ENCODE measurements around the gene NOVA2.

The NOVA2 gene, protein sequence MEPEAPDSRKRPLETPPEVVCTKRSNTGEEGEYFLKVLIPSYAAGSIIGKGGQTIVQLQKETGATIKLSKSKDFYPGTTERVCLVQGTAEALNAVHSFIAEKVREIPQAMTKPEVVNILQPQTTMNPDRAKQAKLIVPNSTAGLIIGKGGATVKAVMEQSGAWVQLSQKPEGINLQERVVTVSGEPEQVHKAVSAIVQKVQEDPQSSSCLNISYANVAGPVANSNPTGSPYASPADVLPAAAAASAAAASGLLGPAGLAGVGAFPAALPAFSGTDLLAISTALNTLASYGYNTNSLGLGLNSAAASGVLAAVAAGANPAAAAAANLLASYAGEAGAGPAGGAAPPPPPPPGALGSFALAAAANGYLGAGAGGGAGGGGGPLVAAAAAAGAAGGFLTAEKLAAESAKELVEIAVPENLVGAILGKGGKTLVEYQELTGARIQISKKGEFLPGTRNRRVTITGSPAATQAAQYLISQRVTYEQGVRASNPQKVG

DNA sequence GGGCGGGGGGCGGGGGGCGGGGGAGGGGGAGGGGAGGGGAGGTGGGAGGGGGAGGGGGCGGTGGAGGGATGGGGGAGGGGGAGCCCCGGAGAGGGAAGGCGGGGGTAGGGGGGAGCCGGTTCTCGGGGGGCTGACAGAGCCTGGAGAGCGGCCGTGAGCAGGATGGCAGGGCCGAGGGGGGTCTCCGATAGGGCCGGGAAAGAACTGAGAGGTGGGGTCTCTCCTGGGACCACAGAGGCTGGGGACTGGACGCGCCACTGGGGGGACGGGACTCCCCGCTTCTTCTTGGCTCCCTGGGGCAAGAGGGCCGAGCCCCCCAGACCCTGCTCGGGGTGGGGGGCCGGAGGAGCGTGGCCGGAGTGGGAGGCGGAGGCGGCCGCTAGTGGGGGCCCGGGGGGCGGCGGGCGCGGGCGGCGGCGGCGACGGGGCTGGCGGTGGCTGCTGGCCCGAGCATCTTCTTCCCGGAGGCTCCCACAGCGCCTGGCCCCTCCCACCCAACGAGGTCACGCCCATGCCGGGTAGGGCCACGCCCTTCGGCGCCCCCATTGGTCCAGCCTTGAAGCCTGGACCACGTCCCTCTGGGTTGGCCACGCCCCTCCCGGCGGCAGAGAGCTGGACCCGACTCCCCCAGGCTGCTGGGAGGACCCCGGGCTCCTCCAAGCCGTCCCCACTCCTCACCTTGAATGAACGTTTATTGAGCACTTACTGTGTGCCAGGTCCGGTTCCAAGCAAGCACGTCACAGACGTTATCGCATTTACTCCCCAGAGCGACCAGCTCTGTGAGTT lies at the start of gene NOVA2:
TSS of gene NOVA2 (minus strand) at position 313 of the 786 bp plus-strand sequence. CDS start 514 bp downstream, outside the sequence.
- no peak for DNase-seq

DNA sequence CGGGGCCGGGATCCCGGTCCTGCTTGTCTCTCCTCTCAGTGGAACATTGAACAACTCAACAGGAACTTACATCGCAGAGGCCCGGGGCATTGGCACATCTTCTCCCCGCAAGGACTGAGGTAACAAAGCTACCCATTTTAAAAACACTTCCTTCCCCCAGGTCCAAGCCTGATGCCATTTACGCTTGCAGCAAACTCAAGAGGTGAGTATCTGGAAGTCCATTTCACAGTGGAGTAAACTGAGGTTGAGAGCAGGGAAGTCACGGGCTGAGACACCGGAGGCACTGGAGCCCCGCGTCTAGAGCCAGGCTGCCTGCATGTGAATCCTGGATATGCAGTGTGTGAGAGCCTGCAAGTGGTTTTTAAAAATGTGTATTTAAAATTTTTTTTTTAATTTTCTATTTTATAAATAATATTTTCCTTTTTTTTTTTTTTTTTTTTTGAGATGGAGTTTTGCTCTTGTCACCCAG lies 49.7 kb upstream of the NOVA2 start:
- no peak for DNase-seq

DNA sequence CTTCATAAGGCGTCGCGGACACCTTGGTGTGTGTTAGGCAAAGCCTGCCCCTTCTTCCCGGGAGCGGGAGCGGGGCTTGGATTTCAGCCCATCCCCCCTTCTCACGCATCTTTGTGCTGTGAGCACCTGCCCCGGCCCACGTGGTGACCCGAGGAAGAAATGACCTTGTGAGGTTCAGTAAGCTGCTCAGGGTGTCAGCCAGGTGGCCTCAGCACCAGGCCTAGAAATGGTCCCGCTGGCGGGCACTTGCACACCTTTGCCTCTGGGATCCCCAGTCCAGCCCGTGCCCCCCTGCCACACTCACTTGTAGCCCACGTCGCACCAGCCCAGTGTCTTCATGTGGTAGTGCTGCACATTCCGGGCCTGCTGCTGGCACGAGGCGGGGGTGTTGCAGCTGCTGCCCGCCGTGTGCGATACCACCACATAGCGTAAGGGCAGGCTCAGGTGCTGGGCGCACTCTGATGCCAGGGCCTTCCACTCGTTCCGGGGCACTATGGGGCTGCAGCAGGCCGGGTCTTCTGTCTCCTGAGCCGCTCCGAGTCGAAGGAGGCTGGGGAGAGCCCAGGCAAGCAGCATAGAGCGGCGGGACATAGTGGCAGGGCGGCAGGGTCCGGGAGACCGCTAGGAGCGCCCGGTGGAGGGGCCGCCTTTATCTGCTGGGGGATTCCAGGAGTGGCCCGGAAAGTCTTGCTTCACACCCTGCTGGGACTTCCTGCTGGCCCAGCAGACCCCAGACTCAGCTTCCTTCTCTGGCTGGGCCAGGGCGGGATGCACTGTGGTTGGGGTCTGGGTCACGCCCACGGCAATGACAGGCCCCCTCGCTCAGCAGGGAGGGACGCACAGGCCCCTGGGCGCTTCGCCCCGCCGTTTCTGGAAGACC lies 49.0 kb upstream of the NOVA2 start, which contains the start of gene PGLYRP1:
TSS of gene PGLYRP1 (minus strand) at position 623 of the 880 bp plus-strand sequence. CDS start at position 591, 32 bp downstream.
- DNase-seq = no peak

DNA sequence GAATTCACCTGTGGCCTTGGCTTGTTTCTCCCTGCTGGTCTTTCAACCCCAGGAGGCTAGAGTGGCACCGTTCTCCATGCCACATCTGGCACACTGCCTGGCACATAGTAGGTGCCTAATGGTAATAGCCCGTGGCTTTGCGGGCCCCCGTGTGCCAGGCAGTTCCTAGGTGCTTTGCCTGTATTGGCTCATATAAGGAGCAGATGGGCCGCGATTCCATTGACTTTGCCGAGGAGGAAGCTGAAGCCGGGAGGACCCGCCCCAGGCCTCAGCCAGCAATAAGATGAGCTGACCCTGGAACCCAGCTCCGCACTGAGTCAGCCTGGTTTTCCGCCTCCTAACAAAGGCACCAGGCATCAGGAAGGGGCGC lies 48.4 kb upstream of the NOVA2 start:
- no peak for DNase-seq

DNA sequence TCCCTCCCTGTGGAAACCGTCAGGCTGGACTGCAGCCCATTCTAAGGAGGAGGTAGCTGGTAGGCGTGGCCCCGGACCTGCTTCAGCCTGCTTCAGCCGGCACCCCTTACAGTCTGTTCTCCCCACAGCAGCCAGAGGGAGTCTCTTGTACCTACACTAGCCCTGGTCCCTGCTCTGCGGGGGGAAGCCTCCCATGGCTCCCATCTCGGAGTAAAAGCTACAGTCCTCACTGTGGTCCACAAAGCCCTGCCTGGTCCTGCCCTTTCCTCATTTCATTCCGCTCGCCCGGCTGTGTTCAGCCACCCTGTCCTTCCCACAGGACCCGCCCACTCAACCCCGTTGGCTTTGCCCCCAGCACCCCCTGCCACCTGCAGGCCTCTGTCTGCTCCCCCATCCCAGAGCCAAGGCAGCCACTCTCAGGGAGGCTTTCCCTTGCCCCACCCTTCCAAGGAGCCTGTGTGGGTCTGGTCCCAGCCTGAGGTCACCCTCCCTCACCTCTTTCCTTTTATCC lies 47.9 kb upstream of the NOVA2 start:
- no peak for DNase-seq

DNA sequence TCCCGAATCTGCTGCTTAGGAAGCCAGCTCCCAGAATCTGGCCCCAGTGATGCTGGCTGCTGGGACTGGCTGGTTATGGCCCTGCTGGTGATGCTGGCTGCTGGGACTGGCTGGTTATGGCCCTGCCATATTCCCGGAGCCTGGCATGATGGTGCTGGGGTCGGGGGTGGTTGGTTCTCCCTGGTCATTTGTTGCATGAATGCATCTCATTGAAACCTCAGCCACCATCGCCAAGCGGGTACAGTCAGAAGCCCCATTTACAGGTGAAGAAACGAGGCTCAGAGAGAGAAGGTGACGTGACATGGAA lies 47.1 kb upstream of the NOVA2 start:
- DNase-seq = no peak

DNA sequence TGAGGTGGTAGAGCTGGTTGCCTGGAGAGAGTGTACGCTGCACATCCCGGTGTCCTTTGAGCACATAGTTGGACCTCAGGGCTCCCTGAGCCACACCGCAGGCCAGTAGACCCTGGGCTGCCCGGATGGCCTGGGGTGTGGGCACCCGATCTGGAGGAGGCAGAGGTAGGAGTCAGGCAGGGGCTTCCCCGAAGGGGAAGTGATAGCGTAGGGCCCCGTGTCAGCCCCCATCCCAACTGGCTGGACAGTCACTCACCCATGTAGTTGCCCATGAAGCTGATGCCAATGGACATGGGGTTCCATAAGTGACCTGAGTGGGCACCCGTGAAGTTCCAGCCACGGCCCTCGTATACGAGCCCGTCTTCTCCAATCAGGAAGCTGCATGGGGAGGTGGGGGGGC lies 45.6 kb upstream of the NOVA2 start:
- no peak for DNase-seq

DNA sequence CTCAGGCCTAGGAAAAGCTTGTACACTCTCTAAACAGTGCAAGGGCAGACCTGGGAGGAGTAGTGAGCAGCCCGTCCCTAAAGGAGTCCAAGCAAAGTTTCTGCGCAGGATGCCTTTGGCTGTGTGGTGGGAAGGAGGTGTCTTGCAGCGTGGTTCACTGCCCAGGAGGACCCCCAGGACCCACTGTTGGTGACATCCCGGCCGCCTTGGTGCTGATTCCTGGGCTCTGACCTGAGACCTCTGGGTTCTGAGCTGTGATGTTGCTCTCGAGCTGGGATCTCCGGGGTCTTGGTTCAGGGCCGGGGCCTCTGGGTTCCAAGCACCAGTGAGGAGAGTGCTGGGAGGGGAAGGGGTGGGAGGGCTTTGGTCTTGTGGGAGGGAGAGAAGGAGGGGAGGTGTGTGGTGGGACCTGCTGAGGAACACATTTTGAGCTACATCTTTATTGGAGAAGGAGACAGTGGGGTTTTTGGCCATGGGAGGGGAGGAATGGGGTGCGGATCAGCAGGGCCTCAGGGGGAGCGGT lies 45.1 kb upstream of the NOVA2 start:
- DNase-seq = no peak

DNA sequence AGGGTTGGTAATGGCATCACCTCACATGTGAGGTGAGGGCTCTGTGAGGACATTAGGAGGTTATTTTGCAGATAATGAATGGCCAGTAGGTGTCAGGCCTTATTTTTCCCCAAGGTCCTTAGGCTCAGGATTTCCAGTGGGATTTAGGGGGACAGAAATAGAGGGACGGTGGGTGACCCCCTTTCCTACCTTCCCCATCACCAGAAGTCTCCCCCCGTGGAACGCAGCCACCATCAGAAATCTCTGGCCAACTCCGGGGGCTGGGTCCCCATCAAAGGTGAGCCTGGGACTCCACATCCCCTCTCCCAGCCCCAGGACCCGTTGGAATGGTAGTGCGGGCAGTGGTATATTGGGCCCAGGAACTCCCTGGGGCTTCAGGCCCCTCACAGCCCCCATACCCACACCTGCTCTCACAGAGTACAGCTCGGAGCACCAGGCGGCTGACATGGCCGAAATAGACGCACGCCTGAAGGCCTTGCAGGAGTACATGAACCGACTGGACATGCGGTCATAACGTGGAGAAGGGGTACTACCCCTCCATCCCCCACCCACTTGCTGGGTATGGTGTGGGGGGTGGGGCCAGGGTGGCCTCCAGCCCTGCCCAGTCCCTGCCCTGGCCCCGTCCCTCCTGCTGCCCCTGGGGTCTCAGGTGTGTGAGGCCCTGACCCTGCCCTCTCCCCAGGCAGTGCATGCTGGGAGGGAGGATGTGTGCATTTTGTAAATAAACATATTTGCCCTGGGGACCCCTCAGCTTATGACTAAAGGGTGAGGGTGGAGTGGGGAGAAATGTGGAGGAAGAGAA lies 44.4 kb upstream of the NOVA2 start:
- DNase-seq = no peak

DNA sequence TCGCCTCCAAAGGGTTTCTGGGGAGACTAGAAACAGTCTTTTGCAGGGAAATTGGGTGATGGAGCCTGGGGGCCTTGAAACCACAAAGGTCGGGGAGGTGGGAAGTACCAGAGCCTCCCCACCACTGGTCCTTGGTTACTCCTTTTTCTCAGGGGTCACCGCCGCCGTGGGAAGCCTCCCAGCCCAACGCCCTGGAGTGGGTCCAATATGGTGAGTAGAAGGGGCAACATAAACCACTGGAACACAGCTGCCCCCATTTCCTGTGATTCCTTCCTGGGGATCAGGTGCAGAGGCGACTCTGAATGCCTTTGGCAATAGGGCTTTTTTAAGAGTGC lies 43.4 kb upstream of the NOVA2 start:
- no peak for DNase-seq

DNA sequence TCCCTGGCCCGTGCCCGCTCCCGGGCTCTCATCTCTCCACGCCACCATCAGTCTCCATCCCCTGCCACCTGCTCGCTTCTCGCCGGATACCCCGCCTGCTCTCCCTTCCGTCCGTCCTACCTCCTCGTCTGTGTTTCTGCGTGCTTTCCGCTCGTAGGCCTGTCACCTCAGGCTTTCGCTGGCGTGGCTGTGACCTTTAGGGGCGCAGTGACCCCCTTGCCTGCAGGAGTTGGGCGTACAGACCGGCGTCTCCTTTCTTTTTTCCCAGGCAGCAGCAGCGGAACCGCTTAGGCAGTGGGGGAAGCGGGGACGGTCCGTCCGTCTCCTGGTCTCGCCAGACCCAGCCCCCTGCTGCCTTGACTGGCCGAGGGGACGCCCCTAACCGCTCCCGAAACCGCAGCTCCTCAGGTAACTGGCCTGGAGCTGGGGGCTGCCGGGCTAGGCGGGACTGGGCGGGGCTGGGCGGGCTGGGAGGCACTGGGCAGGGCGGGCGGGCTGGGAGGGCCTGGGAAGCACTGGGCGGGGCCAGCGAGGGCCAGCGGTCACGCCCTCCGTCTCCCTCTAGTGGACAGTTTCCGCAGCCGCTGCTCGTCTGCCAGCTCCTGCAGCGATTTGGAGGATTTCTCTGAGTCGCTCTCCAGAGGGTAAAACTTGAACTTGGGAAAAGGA lies 42.9 kb upstream of the NOVA2 start:
- DNase-seq = peak; percentile 57 to 70

DNA sequence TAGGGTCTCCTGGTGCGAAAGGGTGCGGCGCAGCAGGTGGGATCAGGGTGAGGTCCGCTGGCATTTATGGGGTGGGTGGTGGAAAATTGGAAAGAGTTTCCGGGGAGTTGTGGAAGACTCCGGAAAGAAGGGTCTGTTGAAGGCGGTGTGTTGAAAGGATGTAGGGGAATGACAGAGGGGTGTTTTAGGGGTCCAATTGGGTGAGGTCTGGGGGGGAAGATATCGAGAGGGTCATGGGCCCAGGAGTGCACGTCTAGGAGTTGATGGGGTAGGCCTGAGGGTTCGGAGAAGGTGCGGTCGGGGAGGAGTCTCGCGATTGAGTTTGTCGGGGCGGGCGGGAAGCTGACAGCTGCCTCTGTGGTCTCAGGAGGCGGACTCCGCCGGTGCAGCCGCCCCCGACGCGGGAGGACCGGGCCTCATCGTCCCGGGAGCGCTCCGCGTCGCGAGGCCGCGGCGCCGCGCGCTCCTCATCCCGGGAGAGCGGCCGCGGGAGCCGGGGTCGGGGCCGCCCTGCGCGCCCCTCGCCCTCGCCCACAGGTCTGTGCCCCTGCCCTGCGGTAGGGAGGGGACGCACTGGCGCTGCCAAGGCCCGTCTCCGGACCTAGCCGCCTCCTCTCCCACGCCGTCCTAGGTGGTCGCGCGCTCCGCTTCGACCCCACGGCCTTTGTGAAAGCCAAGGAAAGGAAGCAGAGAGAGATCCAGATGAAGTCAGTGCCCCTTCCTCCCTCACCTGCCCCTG lies 42.2 kb upstream of the NOVA2 start:
- DNase-seq = no peak

DNA sequence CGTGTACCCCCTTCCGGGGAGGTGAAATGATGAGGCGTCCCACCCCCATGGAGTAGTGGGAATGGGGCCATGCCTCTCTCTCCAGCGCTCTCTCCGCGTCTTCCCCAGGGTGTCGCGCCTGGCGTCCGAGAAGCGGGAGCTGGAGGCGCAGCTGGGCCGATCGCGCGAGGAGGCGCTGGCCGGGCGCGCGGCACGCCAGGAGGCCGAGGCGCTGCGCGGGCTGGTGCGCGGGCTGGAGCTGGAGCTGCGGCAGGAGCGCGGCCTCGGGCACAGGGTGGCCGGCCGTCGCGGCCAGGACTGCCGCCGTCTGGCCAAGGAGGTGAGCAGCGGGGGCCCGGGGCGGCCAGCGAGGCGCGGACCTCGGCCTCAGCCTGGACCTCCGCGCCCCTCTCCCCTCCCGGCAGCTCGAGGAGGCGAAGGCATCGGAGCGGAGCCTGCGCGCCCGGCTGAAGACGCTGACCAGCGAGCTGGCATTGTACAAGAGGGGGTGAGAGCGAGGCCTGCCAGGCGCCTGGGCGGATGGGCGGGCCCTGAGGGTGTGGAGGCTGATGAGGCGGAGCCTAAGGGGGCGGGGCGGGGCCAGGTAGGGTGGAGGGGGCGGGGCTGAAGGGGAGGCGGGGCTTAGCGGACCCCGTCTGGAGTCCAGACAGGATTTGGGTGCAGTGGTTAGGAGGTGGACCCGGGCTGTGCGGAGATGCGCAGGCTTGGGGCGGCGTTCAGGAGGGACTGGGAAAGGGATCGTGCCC lies 41.4 kb upstream of the NOVA2 start:
- DNase-seq = no peak

DNA sequence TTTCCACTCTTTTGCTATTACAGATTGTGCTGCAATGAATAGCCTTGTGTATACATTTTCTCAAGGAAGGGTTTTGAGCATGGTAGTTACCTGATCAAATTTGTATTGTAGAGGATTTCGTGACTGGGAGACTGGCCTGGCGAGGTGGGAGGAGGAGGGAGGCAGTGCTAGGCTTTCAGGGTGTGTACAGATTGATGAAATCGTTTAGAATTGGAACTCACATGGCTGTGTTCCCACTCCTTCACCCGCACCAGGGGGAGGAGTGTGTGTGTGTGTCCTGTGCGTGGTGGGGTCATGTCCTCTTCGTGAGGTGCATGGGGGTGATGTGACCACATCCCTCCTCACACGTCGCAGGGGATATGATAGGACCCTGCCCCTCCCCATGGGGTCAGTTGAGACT lies 40.9 kb upstream of the NOVA2 start:
- DNase-seq = no peak

DNA sequence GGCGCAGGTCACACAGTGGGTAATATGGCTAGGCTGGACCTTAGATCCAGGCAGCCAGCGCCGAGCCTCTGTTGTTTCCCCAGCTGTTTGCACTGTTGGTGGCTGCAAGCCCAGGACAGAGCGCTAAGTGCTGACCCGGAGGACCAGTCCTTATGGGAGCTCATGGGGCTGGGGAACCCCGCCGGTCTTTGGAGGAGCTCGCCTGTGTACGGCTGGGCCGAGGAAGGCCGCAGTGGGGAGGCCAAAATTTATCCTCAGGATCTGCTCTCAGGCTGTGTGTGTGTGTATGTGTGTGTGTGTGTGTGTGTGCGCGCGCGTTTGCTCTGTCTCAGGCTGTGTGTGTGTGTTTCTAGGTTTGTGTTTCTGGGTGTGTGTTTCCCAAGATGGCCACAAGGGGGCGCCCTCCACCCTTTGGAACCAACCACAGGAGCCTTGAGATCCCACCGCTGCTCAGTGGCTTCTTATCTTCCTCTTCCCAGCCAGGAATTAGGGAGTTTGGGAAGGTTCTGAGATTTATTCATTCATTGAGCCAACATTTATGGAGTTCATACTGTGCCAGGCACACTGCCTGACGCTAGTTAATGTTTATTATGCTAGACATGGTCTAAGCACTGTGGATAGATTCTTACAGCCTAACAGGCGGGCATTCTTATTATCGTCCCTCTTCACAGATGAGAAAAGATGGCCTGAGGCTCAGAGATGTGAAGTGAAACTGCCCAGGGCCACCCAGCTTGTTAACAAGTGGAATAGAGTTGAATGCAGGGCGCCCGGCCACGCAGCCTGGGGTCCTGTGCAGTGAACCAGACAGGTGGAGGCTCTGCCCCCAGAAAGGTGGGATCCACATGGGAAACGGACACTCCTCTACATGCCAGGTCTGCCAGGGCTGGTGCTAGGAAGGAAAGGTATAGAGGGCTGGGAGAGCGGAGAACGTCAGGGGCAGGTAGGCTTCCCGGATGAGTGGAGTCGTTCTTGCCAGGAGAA lies 36.2 kb upstream of the NOVA2 start:
- DNase-seq = peak; percentile 15 to 42

DNA sequence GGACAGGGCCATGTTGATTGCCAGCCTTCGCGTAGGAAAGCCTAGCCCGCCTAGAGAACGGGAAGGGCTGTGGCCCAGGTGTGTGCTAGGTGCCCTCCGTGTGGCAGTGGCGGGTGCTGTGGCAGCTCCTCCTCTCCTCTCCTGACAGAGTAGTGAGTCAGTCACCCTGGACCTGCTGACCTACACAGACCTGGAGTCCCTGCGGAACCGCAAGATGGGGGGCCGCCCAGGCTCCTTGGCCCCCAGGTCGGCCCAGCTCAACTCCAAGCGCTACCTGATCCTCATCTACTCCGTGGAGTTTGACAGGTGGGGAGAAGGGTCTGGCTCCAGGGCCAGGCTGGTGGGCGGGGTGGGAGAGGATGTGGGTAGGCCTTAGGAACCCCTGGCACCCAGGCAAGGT lies 32.7 kb upstream of the NOVA2 start:
- no peak for DNase-seq

DNA sequence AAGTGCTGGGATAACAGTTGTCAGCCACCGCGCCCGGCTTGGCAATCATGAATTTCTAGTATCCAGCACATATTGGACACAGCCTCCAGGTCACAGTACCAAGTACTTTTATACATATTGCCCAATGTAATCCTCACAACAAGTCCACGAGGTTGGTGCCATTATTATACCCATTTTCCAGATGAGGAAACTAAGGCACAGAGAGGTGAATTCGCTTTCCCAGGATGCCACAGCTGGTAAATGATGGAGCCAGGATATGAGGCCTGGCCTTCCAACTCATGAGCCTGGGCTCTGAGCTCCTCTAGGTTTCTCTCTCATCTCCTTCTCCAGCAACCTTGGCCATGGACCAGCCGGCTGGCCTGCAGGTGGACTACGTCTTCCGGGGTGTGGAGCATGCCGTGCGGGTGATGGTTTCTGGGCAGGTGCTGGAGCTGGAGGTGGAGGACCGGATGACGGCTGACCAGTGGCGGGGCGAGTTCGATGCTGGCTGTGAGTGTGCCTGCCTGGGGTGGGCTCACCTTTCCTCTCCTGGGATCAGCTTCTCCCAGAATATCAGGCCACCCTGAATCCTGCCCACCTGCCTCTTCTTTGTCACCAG lies 29.1 kb upstream of the NOVA2 start:
- DNase-seq = no peak
